Fibroblast of pulmonary artery (primary cell): ENCODE data around the gene UBE3C.

ENCODE experiments used
- DNase-seq: peaks from one replicate; pipeline ENCODE4 v3.0.0-alpha.2; 2010; ENCODE audit warnings: low read depth
- H3K4me3 ChIP-seq: replicated peaks from 2 replicates; pipeline ENCODE4 v1.5.1; 2011; ENCODE audit warnings: low read depth, mild to moderate bottlenecking, control low read depth, low read length, moderate library complexity
- CTCF ChIP-seq: IDR thresholded peaks from 2 replicates; pipeline ENCODE4 v1.5.1; 2011; ENCODE audit warnings: mild to moderate bottlenecking, control low read depth, low read length, inconsistent platforms; ENCODE audit errors: missing control alignments

The UBE3C gene

DNA sequence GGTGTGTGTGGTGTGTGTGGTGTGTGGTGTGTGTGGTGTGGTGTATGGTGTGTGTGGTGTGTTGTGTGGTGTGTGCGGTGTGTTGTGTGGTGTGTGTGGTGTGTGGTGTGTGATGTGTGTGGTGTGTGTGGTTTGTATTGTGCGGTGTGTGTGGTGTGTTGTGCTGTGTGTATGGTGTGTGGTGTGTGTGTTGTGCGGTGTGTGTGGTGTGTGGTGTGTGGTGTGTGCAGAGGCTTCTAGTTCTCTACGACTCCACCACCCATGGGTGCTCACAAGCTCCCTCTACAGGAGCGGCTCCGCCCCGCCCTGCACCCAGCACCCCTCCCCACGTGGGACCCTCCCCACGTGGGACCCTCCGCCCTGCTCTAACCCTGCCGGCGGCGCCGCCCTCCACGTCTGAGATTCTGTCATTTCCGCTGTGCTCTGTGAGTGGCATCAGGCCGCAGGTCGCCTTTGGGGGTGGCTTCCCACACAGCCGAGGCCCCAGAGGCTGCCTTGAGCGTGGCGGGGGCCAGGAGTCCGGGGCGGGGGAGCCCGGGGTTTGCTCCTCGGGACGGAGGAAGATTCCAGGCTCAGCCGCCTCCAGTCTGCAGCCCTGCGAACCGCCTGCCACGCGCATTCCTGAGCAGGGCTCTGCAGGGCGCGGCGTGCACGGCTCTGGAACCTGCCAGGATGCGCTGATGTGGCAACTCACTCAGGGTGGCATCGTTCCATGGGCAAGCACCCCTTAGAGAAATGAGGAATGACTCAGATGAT is 161.1 kb downstream of the UBE3C start:
- DNase-seq = no peak
- H3K4me3 ChIP-seq = no peak overlapping the region
- TF ChIP-seq CTCF = no peak

DNA sequence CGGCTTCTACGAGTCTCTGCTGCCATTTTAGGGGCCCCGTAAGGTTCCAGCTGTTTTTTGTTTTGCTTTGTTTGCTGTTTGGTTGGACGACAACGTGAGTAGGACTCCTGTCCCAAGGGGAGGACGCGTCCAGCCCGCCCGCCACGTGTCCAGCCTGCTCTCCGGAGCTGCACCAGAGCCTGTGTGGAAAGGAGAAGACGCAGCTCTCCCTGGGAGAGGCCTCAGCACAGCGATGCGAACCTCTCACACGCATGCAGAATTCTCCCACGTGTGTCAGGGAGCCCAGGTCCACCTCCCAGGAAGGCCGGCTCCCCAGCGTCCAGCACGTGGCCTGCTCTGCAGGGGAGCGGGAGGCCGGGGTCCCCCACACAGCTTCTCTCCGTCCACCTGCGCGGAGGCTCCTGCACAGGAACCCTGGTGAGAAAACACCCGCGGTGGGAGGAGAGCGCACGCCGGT is 161.7 kb downstream of the UBE3C start:
- no peak overlapping the region for H3K4me3 ChIP-seq
- no peak for TF ChIP-seq CTCF
- DNase-seq = no peak

GRCh38 chr7:157301610-157302120 is 162.9 kb downstream of the UBE3C start:
- H3K4me3 ChIP-seq = no peak overlapping the region
- no peak for DNase-seq
- TF ChIP-seq CTCF = no peak

DNA sequence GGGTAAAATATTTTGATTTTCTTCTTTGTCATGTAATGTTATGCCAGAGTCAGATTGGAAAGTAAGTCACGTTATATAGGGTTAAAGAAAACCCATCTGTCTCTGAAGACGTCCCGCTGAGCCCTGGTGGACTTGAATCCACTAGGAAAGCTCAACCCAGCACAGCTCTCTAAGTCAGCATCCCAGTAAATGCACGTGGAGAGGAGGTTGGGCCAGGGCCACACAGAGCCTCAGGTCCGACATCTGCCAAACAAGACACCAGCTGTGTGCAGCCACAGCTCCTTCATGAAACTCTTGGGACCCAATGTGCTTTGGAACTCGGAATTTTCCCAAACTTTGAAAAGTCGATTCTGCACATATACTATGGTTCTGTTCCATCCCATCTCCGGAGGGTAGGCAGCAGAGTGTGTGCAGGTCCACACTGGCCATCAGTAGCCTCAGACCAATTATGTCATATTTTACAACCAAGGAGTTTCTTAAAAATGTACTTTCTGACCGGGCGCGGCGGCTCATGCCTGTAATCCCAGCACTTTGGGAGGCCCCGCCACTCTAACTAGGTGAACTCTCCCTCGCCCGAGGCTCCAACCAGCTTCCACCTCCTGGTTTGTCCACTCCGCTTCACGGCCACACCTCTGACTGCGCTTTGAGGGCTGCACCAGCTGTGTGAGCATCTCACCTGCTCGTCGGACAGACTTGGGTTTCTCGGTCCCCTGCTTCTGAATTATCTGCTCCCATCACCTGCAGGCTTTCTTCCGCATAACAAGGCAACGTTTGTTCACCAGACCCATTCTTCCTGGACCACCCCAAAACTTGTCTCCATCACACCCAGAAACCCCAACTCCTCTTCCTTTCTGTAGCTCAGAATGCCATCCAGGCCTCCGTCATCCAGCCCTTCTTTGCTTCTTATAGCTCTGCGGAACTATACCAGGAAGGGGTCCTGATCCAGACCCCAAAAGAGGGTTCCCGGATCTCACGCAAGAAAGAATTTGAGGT is 168.4 kb downstream of the UBE3C start:
- no peak for DNase-seq
- no peak for TF ChIP-seq CTCF
- no peak overlapping the region for H3K4me3 ChIP-seq

- no peak overlapping the region for H3K4me3 ChIP-seq
- peak; percentile 88 for DNase-seq
- no peak for TF ChIP-seq CTCF
These were observed 171.4 kb downstream of the UBE3C start for GRCh38 chr7:157309988-157310668.

DNA sequence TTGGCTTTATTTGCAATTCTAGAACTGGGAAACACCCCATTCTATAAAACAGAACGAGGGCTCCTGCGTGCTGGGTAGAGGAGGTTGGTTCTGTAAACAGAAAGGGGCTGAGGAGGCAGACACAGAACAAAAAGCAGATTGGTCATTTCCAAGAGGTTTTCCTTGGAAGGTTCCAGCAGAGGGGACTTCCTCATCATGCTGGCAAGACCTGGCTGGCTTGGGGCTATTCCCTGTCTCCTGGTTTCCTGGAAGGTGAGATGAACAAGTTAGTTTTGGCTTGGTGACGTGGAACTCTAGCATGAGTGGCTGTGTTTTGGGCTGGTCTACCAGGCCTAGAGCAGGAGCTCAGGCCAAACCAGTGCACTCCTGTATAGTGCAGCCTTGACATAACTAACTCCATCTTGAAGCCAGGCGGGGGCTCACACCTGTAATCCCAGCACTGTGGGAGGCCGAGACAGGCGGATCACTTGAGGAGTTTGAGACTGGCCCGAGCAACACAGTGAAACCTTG is 172.0 kb downstream of the UBE3C start:
- no peak for TF ChIP-seq CTCF
- no peak for DNase-seq
- H3K4me3 ChIP-seq = no peak overlapping the region
